NCI-H510A treated with DMSO at 0.1 percent for 48 hours (cell line): ENCODE data around the gene PLEKHN1.

ENCODE experiments used
- DNase-seq: peaks from one replicate; lab custom pipeline; 2025; lab: John Stamatoyannopoulos, UW

Gene PLEKHN1

GRCh38 chr1:962381-963300 is 3.6 kb upstream of the PLEKHN1 start:
- DNase-seq = no peak

DNA sequence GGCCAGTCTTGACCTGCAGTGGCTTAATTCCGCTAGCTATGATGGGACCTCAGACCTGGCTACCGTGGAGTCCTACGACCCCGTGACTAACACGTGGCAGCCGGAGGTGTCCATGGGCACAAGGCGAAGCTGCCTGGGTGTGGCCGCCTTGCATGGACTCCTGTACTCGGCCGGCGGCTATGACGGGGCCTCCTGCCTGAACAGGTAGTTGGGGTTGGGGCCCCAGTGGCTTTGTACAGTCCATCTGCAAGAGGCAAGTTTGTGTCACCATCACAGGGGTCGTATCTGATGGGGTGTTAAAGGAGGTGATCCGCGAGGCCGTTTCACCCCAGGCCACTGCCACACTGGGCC is 3.0 kb upstream of the PLEKHN1 start:
- DNase-seq = no peak

DNA sequence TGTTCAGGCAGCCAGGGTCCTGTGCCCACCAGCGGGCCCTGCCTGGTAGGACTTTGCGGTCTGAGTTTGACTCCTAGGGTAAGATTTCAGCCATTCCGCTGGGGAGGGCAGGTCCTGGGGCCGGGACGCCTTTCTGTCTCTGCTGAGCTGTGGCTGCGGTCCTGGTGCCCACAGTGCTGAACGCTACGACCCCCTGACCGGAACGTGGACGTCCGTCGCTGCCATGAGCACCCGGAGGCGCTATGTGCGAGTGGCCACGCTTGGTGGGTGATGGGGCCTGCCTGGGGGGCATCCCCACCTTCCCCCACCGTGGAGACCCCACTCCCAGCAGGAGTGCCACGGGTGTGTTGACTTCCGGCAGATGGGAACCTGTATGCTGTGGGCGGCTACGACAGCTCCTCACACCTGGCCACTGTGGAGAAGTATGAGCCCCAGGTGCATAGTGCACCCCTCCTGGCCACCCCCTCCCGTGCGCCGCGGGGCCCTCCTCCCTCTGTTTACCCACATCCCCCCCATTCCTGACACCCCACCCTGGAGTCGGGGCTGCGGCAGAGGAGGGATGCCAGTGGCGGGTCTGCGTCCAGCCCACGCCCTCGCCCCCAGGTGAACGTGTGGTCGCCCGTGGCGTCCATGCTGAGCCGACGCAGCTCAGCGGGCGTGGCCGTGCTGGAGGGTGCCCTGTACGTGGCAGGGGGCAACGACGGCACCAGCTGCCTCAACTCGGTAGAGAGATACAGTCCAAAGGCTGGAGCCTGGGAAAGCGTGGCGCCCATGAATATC is 2.3 kb upstream of the PLEKHN1 start:
- DNase-seq = no peak

GRCh38 chr1:964691-965525 is 1.4 kb upstream of the PLEKHN1 start:
- no peak for DNase-seq

DNA sequence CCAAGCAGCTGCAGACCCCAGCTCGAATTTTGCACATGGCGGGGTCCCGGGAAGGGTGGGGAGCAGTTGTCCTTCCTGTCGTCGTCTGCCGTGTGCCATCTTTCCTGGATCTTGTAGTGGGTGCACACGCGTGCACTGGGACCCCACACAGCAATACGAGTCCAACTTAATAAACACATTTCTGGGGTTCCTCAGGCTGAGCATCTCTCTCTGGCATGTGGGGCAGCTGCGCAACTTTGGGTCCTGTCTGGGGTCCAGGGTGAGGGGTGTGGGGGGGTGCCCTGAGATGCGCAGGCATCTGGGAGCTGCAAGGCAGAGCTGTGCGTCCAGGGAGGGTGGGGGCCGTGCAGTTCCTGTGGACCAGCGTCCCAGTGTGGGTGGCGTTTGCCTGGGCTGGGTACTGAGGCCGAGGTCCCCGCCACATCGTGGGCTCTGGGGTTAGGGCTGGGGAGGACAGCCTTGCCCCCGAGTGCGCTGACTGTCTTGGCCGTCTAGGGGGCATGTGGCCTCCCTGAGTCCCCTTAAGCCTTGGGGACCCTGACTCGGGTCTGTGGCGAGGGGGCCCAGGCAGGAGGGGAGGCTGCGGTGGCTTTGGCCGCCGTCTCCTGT is 652 bp upstream of the PLEKHN1 start:
- no peak for DNase-seq

- no peak for DNase-seq
Measured at GRCh38 chr1:966704-967300, 520 bp downstream of the PLEKHN1 start.

DNA sequence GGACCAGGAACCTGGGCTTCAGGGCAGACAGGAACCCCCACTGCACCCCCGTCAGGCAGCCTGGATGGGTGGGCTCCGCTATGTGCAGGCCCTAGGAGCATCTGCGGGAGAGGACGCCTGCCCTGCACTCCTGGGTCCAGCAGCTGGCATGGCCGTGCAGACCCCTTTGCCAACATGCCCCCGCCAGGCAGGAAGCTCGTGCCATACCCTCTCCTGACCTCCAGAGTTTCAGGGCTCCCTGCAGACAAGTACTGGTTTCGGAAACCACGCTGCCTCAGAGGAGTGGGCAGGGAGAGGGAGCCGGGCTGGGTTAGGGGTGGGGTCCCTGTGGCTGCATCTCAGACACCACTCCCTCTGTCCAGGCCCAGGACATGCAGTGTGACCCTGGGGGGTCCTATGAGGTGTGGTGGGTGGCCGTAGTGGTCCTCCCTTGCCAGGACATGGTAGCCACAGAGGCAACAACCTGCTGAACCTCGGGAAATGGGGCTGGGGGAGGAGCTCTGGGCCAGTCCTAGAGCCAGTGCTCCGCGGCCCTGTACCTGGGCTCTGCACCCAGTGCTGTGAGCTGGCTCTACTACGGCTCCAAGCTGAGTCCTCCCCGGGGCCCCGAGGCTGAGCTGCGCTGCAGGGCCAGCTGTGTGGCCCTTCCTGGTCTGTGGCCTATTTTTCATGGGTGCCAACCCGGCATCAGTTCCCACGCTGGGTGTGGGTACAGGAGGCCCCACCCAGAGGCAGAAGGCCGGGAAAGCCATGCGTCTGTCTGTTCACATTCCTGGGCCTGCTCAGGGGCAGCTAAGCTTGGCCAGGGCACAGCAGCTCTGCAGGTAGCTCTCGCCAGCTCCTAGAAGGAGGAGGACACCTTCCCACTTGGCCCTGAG is 1.4 kb downstream of the PLEKHN1 start:
- no peak for DNase-seq

DNA sequence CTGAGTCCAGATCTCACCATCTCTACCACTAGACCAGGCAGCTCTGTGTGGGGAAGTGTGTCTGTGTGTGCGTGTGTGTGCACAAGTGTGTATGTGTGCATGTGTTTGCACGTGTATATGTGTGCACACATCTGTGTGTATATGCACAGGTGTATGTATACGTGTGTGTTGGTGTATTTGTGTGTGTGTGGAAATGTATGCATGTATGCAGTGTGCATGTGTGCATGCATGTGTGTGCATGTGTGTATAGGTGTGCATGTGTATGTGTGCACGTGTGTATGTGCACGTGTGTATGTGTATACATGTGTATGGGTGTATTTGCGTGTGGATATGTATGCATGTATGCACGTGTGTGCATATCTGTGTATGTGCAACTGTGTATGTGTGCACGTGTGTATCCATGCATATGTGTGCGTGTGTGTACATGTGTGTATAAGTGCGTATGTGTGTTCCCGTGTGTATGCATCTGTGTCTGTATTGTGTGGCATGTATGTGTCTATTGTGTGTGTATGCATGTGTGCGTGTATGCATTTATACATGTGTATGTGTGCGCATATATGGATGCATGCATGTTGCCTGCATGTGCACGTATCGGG is 3.1 kb downstream of the PLEKHN1 start:
- DNase-seq = no peak

GRCh38 chr1:970242-970972 is 4.1 kb downstream of the PLEKHN1 start:
- no peak for DNase-seq

DNA sequence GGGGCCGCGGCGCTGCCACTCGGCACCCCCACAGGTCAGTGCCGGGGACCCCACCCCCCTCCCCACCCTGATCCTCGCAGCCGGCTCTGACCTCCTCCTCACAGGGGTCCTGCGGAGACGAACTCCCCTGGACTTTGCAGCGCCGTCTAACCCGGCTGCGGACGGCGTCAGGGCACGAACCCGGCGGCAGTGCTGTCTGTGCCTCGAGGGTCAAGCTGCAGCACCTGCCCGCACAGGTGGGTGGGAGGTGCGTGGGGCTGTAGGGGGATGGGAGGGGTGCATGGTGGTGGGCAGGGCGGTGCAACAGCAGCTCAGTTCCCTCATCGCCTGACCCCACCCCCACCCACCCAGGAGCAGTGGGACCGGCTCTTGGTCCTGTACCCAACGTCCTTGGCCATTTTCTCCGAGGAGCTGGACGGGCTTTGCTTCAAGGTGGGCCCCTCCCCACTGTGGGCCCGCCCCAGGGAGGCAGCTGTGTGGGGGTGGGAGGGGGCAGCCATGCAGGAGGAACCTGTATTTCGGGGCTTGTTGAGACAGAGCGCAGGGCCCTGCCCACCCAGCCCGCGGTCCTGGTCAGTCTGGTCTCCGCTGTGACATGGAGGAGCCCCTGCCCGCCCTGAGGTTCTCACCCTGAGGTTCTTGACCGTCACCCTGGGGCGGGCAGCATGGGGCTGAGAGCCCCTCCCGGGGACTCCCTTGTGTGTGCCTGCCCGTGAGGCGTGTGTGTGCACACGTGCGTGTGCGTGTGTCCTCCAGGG is 4.9 kb downstream of the PLEKHN1 start:
- DNase-seq = no peak

GRCh38 chr1:971751-972506 is 5.6 kb downstream of the PLEKHN1 start:
- DNase-seq = no peak

DNA sequence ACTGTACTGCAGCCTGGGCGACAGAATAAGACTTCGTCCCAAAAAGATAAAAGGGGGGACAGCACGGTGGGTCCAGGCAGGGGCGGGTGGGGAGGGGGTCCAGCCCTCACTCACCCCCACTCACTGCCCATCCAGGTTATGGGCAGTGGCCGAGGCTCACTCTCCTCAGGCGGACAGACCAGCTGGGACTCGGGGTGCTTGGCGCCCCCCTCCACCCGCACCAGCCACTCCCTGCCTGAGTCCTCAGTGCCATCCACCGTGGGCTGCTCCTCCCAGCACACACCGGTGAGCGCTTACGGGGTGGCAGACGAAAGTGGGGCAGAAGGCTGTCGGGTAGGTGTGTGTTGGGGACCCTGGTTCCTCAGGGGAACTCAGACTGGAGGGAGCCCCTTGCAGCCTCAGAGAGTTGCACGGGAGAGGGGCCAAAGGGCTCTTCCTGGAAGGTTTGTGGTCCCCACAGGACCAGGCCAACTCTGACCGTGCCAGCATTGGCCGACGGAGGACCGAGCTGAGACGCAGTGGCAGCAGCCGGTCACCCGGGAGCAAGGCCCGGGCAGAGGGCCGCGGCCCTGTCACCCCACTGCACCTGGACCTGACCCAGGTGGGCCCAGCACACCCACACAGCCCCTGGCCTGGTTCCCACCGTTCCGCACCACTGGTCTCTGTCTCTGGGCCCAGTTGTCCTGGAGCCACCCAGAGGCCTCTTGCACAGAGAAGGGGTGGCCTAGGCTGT is 6.6 kb downstream of the PLEKHN1 start:
- DNase-seq = no peak

DNA sequence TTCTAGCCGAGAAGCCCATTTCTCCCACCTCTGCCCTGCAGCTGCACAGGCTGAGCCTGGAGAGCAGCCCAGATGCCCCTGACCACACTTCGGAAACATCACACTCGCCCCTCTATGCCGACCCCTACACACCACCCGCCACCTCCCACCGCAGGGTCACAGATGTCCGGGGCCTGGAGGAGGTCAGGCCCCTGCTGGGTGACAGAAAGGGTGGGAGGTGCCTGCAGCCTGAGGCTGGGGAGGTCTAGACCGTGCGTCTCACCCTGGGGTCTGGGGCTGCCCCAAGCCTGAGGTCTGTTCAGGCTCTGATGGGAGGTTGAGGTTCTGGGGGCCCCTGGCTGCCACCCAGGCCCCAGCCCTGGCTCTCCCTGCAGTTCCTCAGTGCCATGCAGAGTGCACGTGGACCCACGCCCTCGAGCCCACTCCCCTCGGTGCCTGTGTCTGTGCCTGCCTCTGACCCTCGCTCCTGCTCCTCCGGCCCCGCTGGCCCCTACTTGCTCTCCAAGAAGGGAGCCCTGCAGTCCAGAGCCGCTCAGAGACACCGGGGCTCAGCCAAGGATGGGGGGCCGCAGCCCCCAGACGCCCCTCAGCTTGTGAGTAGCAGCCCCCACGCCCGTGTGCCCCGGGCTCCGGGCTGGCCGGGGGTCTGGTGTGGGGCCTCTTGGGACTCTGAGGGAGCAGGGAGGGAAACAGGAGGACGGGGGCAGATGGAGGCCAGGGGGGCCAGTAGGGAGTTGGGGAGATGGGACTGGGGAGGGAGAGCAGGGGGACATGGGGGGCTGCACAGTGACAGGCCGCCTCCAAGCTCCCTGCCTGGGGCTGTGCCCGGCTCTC is 7.4 kb downstream of the PLEKHN1 start:
- DNase-seq = no peak

GRCh38 chr1:974293-974640 is 8.0 kb downstream of the PLEKHN1 start:
- DNase-seq = no peak

DNA sequence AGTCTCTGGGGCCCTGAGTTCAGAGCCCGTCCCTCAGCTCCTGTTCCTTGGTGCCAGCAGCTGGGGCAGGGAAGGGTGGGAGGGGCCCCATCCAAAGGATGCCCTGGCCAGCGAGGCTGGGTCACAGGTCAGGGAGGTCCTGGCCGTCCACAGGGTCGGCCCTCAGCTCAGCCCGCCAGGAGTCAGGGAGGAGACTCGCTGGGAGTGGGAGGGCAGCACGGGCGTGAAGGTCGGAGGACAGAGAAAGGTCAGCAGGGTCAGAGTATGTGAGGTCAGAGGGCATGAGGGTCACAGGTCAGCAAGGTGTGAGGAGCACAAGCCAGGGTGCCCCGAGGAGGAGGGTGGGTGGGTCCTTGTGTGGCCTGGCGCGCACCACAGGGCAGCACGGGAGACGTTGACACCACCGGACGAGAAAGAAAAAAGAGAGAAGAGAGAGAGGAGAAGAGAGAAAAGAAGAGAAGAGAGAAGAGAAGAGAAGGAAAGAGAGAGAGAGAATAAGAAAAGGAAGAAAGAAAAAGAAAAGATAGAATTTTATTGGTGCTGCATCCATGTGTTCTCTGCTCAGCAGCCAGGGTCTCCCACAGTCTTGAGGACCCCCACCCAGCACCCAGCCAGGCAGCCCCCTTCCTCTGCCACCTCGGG is 8.5 kb downstream of the PLEKHN1 start:
- no peak for DNase-seq

- no peak for DNase-seq
Measured at GRCh38 chr1:975365-975764, 9.1 kb downstream of the PLEKHN1 start.
